HG02840 (cell line): ENCODE measurements around the gene EYS.

Source experiments
- ATAC-seq: cut with Tn5 transposase; IDR thresholded peaks from one replicate; pipeline ENCODE4 v1.9.1; 2021; ENCODE audit warnings: mild to moderate bottlenecking, moderate library complexity, moderate number of reproducible peaks; ENCODE audit not compliant: unreplicated experiment, low FRiP score

The EYS gene

DNA sequence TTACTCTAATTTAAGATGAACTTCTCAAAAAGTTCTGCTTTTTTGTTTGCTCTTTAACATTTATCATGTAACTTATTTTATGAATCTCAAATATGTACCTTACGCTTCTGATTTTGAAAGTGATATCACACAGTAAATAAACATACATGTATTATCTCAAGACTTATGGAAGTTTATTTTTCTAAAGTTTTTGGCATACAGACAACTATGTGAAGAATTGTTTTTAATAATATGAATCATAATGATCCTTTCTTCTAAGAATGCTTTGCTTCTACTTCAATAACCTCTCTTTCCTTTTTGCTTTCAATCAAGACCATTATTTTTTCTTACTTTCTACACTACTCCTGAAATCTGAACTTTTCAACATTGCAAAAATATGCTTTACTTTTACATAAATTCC lies 816.4 kb downstream of the EYS start:
- no peak for ATAC-seq

DNA sequence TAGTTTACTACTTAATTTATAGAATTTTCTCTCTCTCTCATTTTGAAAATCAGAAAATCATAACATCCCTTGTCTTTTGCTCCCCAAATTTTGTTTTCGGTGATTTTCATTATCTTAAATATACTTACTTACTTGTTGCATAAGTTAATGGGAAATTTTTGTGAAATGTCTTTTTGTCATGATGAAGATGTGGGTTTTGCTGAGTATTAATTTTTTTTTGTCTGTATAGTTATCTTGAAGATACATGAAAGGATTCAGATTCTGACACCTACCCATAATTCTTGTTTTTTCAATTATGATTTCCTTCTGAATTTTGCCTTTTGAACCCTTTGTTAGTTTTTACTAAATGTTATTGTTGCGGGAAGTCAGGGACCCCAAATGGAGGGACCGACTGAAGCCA lies 817.9 kb downstream of the EYS start:
- no peak for ATAC-seq

DNA sequence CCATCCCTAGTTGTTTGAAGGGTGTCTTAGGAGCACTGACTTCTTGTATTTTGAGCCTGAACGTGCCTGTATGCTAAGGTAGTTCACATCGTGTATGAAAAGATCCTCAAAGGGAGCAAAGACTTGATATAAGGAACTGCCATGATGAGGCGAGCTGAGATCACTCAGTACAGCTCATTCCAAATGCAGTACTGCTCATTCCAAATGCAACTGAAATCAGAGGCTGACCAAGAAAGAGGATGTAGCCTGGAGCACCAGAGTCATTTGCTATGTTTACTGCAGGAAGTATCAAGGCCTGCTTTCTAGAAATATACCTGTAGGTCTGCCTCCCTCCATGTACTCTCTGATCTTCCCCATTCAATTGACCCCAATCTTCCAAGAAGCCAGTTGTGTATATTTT lies 832.2 kb downstream of the EYS start:
- ATAC-seq: no peak

DNA sequence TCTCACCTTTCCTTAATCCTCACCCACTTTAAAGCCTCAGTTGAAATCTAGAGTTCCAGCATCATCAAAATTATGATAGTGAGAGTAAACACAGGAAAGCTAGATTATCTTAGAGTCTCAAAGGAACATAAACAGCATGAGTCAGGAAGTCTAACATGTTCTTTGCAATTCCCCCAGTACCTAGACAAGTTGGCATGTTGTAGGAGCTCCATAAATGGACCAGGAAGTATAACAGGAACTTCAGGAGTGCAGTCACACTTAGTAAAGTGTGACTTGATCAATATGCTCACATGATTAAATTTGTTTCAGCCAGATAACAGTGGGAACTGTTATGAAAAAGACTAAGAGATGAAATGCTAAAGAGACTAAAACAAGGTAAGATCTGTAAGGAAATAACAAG lies 834.4 kb downstream of the EYS start:
- ATAC-seq: no peak

DNA sequence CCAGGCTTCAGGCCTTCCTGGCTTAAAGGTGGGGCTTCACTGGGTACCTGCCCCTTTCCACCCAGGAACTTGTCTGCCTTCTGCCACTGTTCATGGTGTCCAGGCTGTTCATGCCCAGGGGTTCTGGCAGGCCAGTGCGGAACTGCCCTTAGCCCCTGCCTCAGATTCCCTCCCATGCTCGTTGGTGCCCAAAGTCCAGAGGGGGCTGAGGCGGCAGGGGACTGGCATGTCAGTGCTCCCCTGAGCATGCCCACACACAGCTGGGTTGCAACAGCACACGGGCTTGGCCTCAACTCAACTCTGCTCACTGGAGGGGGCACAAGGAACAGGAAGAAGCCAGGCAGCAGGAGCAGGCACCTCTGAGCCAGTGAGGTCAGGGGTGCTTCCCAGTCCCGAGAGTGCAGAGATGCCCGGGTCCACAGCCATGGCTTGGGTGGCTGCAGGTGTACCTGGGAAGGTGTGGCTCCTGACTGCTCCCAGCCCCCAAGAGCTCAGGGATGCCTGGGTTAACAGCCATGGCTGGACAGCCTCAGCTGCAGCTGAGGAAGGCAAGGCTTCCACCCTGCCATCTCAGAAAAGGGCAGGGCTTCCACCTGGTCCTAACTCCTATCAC lies 845.9 kb downstream of the EYS start:
- no peak for ATAC-seq

DNA sequence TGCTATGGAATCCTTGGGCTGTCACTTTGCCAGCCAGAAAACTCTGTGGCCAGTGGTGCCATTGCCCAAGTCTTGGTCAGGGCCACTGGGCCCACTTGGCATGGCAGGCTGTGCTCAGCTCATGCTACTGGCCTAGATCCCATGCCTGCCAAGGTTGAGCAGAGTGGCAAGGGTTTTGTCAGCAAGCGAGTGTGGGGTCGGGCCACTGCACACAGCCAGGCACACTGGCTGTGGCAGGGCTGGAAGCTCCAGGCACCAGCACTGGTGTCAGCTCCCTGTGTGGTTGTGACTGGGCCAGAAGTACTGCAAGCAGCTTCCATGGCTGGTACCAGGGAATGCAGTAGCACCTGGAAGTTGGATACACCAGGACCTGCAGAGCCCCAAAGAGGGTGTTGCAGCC lies 846.8 kb downstream of the EYS start:
- ATAC-seq: no peak

DNA sequence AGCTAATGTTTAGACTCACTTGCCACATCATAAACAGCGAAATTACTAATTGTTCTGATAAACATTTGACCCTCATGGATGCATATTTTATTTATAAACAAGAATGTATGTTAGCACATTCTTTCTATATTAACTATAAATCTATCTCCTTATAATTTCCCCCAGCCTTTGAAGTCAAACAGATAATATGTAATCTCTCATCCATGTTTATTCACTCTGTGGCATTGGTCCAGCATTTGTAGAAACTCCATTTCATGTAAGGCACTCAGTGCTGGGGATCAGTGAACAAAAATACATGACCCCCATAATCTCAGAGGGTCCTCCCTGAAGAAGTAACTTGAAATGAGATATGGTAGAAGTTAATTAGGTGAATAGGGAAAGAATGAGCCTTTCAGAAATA lies 856.9 kb downstream of the EYS start:
- no peak for ATAC-seq

DNA sequence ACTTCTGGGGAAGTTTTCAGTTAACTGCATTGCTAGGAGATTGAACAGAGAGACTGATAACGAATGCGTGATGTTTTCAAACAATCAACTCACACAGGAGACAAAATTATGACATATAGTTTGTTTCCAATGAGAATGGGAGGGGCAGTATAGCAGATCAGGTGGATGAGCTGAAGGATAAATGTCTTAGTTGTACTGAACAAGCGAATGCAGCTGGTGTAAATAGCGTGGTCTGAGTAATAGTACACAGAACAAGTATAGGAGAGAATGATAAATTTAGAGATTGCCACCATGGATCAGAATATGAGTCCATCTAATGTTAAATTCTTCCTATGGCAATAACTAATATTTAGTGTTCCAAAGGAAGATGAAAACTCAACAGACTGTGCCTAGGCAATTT lies 858.6 kb downstream of the EYS start:
- ATAC-seq: no peak

DNA sequence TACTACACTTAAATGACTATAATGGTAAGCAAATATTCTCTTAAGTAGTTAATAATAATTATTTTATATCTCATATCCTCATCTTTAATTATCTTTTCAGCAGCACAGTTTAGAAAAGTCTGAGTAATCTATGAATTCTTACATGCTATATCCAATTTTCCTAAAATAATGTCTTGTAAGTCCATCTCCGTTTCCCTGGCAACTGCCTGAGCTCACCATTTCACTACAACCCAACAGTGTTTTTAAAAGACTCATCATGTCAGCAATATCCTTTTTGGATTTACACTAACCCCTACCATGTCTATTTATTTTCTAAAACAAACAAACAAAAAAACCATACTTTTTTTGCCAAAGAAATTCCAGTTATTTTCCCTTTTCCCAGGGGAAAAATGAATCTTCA lies 859.6 kb downstream of the EYS start:
- no peak for ATAC-seq

DNA sequence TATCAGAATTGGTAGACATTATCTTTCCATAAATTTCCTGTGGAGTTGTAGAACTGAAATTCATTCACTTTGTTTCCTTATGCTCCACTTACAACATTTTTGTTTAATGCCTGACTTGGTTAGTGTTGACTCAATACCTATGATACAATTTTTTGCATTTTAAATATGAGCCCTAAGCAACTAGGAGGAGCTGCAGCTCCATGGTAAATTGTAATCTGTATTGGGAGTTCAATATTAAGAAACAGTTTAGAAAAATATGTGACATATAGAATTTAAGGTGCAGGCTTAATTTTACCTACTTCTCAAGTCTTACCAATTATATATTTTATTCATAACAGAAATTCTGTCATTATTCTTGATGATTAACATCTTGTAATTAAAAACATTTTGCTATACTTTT lies 868.3 kb downstream of the EYS start:
- no peak for ATAC-seq

DNA sequence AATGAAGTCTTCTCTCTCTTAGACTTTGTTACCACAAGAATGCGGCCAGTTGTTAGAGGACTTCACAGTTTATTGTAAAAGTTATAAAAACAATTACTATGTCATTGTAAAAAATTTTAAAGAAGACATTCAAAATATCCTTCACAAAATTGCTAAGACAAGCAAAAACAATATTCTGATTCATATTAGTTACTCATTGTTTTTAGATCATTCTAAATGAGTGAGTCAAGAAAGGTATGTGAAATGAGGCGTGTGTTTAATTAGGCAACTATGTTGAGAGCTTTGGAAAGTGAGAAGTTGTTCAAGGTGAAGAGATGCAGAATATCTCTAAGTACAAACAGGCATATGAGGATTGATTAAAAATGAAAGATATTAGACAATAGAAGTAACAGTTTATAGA lies 875.3 kb downstream of the EYS start:
- no peak for ATAC-seq

DNA sequence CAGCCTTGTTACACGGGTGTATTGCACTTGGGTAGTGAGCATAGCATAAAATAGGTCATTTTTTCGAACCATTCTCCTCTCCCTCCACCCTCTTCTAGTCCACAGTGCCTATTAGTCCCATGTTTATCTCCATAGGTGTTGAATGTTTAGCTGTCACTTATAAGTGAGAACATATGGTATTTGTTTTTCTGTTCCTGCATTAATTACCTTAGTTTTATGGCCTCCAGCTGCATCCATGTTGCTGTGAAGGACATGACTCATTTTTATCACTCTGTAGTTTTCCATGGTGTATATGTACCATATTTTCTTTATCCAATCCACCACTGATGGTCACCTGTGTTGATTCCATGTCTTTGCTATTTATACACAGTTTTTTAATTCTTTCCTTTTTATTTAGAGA lies 889.5 kb downstream of the EYS start:
- ATAC-seq: no peak

DNA sequence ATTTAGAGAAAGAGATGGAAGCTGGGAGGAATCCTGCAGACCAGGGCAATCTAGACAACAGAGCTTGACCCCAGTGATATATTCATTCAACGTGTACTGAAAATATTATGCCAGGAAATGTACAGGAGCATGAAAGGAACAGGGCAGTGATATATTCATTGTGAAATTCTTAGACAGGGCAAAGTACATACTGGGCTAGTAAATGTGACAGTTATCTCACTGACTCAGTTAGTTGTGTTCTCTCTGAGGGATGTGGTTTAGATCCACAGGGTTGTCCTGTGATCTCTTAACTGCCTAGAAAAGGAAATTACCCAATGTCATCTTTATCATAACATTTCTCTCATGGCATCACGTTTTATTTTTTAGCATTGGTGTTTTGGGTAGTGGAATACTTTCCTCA lies 891.3 kb downstream of the EYS start:
- ATAC-seq: no peak

DNA sequence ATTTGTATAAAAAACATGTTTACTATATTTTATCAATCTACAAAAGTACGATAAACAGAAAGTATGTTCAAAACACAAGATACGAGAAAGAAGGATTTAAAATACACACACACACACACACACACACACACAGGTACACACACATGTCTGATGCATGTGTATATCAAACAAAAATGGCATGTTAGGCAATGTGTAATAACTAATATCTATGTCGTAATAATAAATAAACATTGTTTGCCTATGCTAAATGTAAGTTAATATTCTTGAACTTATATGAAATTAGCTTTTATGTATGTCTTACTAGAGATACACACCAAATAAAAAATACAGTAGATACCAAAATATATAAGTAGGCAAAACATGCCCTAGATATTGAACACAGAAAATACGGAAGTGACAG lies 894.9 kb downstream of the EYS start:
- no peak for ATAC-seq

DNA sequence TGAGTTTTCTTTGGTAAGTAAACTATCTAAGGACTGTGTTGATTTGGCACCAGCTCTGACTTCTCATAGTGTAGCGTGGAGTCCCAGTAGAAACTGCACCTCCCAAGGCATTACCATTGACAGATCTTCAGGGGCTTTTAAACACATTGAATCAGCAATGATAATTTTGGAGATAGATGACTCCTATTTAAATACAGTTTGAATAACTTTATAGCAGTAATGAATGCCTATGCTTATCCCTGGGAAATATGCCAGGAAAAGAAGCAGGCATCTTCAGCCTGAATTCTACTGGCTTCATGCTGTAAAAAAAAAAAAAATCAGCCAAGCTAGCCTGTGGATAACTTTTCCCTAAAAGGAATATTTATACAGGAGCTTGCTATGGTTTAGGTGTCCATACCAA lies 895.9 kb downstream of the EYS start:
- no peak for ATAC-seq

DNA sequence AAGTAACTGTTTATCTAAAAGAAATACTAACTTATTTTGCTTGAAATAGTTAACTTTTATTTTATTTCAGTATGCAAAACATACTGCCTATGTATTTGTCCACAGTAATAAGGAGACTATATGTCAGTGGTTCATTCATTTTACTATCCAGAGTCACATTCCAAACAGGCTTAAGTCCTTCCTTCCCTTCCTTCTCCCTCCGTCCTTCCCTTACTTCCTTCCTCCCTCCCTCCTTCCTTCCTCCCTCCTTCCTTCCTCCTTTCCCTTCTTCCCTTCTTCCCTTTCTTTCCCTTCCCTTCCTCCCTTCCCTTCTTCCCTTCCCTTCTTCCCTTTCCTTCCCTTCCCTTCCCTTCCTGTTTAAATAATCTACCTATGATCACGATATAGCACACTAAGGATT lies 899.2 kb downstream of the EYS start:
- ATAC-seq: no peak

DNA sequence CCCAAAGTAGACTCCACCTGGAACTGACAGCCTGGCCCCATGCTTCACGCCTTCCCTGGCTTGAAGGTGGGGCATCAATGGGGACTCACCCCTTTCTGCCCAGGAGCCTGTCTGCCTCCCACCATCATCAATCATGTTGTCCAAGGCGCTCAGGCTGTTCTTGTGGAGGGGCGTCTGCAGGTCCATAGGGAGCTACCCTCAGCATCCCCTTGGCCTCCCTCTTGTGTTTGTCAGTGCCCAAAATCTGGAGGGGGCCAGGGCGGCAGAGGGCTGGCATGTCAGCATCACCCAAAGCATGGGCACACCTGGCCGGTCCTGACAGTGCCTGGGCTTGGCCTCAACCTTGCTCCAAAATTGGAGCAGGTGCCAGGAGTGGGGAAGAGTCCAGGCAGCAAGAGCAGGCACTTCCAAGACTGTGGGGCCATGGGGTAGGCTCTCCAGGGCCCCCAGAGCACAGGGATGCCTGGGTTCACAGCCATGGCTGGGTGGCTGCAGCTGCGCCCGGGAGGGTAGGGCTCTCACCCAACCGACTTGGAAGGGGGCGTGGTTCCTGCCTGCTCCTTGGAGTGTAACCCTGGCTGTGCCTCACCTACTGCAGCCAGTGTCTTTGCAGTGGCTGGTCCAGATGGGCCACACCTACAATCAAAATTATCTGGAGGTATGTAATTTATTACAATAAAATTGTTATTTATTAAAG lies 903.4 kb downstream of the EYS start:
- no peak for ATAC-seq

DNA sequence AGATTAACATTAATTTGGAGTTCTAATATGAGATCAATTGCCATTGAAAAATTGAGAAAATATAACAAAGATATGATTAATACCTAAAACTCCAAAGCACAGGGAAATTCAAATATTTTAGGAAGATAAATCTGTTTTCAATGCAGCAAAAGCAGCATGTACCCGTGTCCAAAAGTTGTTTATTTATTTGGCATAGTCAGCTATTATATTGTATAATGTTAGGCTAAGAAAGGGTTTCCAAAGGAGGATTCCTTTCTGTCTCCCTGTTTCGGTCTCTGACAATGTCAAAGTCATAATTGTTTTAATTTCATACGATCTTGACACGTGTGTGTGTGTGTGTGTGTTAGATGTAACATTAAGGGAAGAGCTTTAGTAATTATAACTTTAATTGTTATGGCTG lies 914.5 kb downstream of the EYS start:
- ATAC-seq: no peak

DNA sequence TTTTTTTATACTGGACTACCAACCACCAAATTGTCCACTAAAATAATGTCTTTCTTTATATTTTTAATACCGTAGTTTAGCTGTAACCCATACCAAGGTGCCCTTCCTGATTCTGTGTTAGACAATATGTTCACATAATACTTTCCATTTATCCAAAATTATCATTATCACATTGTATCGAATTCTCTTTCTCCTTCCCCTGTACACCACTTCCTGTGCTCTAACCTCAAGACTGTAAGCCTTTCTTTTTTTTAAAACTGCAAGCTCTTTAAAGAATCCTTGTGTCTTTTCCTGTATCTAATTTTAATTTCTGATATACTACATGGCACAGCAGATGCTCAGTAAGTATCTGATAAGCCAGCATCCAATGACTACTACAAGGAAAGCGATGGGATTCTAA lies 917.5 kb downstream of the EYS start:
- ATAC-seq: no peak

DNA sequence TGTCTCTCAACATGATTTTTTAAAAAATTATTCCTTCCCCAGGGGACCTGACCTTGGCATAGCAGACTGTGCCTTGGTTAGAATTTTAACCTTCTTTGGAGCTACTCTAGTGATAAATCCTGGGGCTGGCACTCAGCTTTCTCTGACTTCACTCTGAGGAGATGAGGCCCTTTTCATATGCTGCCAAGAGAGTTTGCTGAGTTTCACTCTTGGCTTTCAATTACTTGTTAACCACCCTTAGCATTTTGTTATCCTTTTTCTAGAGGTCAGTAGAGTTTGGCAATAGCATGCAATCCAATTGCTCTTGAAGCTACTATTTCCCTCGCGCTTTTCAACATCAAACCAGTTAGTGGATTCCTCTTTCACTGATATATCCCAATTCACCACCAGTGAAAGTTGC lies 920.3 kb downstream of the EYS start:
- no peak for ATAC-seq

DNA sequence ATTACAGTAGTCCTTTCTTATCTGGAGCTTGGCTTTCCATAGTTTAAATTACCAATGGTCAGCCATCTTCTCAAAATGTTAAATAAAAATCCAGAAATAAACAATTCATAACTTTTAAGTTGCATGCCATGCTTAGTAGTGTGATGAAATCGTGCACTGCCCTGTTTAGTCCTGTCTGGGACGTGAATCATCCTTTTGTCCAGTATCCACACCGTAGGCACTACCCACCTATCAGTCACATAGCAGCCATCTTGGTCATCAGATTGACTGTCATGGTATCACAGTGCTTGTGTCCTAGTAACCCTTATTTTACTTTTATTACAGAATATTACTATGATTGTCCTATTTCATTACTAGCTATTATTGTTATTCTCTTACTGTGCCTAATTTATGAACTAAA lies 924.1 kb downstream of the EYS start:
- ATAC-seq: no peak

DNA sequence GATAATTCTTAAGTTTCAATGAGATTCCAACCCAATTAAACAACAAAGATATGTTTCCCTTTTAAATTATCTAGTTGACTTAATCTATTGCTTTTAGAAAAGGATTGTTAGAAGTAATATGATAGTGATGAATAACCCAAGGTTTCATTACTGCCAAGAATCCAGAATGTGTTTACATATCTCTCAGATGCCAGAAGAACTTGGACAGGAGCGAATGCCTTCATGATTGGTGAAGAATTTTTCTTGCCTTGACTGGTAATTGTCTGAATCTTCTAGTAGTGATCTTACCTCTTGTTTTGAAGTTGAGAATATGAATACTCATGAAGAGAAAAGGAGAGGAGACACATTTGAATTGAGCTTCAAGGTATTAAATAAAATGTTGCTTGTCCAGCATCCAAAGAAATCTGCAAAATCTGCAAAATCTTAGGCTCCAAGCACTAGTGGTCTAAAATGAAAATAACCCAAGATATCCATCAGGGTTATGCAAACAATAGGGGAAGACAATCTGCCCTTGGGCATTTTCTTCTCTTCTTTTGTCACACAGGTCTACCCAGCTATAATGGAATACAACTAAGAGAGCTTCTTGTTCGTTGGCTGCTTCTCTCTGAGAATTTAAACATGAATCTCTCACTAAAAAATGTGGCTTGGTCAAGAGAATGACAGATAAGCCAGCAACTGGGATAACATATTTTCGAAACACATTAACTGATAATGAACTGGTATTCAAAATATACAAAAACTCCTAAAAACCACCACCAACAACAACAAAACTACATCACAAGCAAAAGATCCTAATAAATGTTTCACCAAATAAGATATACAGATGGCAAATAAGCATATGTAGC lies 928.9 kb downstream of the EYS start:
- no peak for ATAC-seq
